Right lobe of liver (tissue), 6 donors: ENCODE measurements around the gene TRPC1. TPM values are rescaled to one million over a fixed set of nuclear protein-coding genes. Genes with fewer than 3 reads are reported as not detected.

Experiments
- ATAC-seq, 4 donors: fragments of 200-7000 bp; cut with Tn5 transposase; one replicate each; pipeline ENCODE4 v1.9.1; 2020; ENCODE audit warnings: mild to moderate bottlenecking in 4 of 4, moderate library complexity in 4 of 4
- DNase-seq, 3 donors: peaks; one replicate each; pipeline ENCODE4 v3.0.0-alpha.2; 2020
- H3K27ac ChIP-seq, 3 donors: fragments of 200-600 bp; one replicate each; pipeline ENCODE4 v1.8.0; 2022
- H3K27me3 ChIP-seq, 2 donors: fragments of 200-600 bp; one replicate each; pipeline ENCODE4 v1.8.0; 2022
- H3K36me3 ChIP-seq, 4 donors: fragments of 200-600 bp; sonication (generic) in 1 of 4; one replicate each; pipeline versions ENCODE4 v1.5.1 to v1.8.0; 2017 to 2022; ENCODE audit warnings: control low read depth in 1 of 4
- H3K4me1 ChIP-seq, 4 donors: fragments of 200-600 bp; sonication (generic) in 1 of 4; one replicate each; pipeline versions ENCODE4 v1.5.1 to v1.8.0; 2017 to 2022; ENCODE audit warnings: control low read depth in 1 of 4
- H3K4me3 ChIP-seq, 3 donors: fragments of 200-600 bp; one replicate each; pipeline ENCODE4 v1.8.0; 2022
- H3K9me3 ChIP-seq, 4 donors: fragments of 200-600 bp; sonication (generic) in 1 of 4; one replicate each; pipeline versions ENCODE4 v1.5.1 to v1.8.0; 2017 to 2022; ENCODE audit warnings: control low read depth in 1 of 4
- POLR2A ChIP-seq: fragments of 450-650 bp; IDR thresholded peaks from one replicate; pipeline ENCODE4 v1.6.1; 2017; ENCODE audit warnings: antibody characterized with exemption, mild to moderate bottlenecking
- WGBS: methylation state at CpG from one replicate; pipeline ENCODE4 v1.1.6; 2018; ENCODE audit warnings: low coverage, low lambda C conversion rate; ENCODE audit not compliant: insufficient coverage; ENCODE audit errors: missing lambda C conversion rate; 5-methylcytosine and 5-hydroxymethylcytosine counted together
- intact Hi-C, 2 donors: fragments of 100-400 bp; cut with DNase I; formaldehyde crosslinking; loops; one replicate each; pipeline versions ENCODE4 v1.11.2 to v1.14.1; 2022
- total RNA-seq, 6 experiments: library from RNA; depleted of rRNA in 2 of 6; stranded (reverse); fragments of >200 nt in 2 of 6; fragmentation: NEBNext Ultra II Directional in 3 of 6; extraction: Animal tissue kit (Norgen Biotek cat#: 25700) in 3 of 6; gene quantifications; one replicate each; pipeline versions ENCODE4 v1.1.0 to v1.2.4, GENCODE V29; 2016 to 2023
- TF ChIP-seq, protein P1 (sequence below), 4 donors: fragments of 200-600 bp in 3 of 4; fragments of 450-650 bp in 1 of 4; IDR thresholded peaks; one replicate each; pipeline versions ENCODE4 v1.5.1 to v1.8.0; 2016 to 2022; ENCODE audit warnings: antibody characterized with exemption in 4 of 4, mild to moderate bottlenecking in 2 of 4
- donor health status: DM: no; HTN: yes; CAD: no.
- donor health status: DM: no; HTN: no; CAD: no.
- donor health status: DM: no; HTN: no; CAD: no.
- donor health status: DM: no; HTN: yes; CAD: no.
- donor health status: DM: no; HTN: yes; CAD: no.

The TRPC1 gene
- total RNA-seq, 6 experiments from 2014 or later, result 0.19 to 2.5 (median 0.51) TPM

DNA sequence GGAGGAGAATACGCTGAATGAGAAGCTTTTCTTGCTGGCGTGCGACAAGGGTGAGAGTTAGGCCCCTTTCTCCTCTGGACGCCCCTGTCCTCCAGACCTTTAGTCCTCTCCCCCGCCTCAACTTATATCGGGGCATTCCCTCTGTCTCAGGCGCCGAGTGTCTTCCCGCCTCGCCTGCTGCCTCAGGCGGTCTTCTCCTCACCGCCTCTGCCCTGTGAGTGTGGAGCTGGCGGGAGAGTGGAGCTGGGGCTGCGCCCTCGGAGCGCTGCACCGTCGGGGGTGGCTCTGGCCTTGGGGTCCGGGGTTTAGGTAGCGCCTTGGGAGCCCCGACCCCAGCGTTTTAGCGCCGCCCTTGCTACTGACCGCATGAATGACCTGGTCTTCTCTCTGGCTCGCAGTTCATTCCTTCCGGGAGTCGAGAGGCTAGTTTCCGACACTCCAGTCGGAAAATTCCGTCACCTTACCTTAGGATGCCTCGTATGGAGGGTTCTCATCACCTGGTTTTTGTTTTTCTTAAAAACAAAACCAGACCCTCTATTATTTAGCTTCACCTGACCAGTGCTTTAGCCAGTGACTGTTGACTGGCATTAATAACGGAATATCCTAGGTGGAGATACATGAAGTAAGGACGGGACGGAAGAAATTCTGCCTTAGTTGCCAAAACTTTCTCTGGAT is 985 bp downstream of the TRPC1 start:
- intact Hi-C loops, result no loop called here
- Histone ChIP-seq H3K36me3 (no peaks in the 10 kb centered on the region), H3K4me1 (no peaks in the 10 kb centered on the region), H3K9me3 (no peaks in the 10 kb centered on the region), H3K27ac (peak overlapping the region in 2 of 3 donors; percentile 34 to 53), H3K27me3 (peaks cover 0 to 11% of the 10 kb centered on the region in 2 donors), H3K4me3 (peak overlapping the region; percentile 49 to 56 (median 55))
- TF ChIP-seq POLR2A, result no peak
- TF ChIP-seq, protein P1, sequence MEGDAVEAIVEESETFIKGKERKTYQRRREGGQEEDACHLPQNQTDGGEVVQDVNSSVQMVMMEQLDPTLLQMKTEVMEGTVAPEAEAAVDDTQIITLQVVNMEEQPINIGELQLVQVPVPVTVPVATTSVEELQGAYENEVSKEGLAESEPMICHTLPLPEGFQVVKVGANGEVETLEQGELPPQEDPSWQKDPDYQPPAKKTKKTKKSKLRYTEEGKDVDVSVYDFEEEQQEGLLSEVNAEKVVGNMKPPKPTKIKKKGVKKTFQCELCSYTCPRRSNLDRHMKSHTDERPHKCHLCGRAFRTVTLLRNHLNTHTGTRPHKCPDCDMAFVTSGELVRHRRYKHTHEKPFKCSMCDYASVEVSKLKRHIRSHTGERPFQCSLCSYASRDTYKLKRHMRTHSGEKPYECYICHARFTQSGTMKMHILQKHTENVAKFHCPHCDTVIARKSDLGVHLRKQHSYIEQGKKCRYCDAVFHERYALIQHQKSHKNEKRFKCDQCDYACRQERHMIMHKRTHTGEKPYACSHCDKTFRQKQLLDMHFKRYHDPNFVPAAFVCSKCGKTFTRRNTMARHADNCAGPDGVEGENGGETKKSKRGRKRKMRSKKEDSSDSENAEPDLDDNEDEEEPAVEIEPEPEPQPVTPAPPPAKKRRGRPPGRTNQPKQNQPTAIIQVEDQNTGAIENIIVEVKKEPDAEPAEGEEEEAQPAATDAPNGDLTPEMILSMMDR (IDR thresholded peaks at IDR 0.05), result no peak
- DNase-seq, result peak in 1 of 3 donors; percentile 30
- 11% methylated on average over 20 of the region's 35 CpGs for WGBS
- peak; percentile 28 to 42 (median 36) for ATAC-seq

DNA sequence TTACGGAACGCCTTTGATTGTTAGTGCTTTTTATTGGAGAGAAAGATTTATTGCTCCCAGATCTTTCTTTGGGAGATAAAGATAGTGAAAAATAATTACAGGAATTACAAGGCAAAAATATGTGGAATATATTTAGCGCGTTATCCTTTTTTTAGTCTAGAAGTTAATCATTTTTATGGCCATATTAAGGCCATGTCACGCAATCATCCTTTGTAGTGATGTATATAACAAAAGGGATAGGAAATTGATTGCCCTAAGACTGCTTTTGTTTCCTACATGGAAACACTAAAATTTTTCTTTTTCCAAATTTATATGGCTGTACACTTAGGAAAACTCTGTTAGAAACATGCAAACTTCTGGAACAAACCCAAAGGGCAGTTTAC is 1.5 kb downstream of the TRPC1 start:
- ATAC-seq, result no peak
- no peak for DNase-seq
- H3K36me3 ChIP-seq, result no peaks in the 10 kb centered on the region
- H3K4me1 ChIP-seq, result no peaks in the 10 kb centered on the region
- TF ChIP-seq, protein P1 (IDR thresholded peaks at IDR 0.05), result no peak
- TF ChIP-seq POLR2A, result no peak
- H3K27me3 ChIP-seq, result peaks cover 0 to 11% of the 10 kb centered on the region in 2 donors
- WGBS, result 44% methylated on average over 5 of the region's 5 CpGs
- intact Hi-C loops, result no loop called here
- no peak overlapping the region for H3K27ac ChIP-seq
- H3K4me3 ChIP-seq, result no peak overlapping the region
- H3K9me3 ChIP-seq, result no peaks in the 10 kb centered on the region

DNA sequence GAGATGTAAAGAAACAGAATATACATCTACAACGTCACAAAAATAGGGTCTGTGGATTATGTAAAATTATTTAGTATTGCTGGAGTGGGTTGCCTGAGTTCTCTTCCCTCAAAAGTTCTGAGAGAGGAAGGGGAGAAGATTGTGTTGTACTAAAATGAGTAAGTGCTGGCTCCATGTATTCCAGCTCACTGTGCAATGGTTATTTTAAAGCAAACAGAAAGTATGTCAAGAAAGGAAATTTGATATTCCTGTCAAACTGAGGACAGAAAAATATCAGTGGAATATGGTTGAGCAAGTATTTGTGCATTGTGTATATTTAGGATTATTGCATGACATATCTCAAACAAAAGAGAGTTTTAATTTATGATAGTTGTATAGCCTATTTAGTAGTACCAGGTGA is 2.2 kb downstream of the TRPC1 start:
- WGBS, result 38% methylated on average over 1 of the region's 1 CpG
- no peak for DNase-seq
- intact Hi-C loops, result no loop called here
- Histone ChIP-seq H3K9me3 (no peaks in the 10 kb centered on the region), H3K27me3 (peaks cover 0 to 11% of the 10 kb centered on the region in 2 donors), H3K4me3 (no peak overlapping the region), H3K27ac (no peak overlapping the region), H3K36me3 (no peaks in the 10 kb centered on the region), H3K4me1 (no peaks in the 10 kb centered on the region)
- TF ChIP-seq POLR2A, result no peak
- TF ChIP-seq, protein P1 (IDR thresholded peaks at IDR 0.05), result no peak
- ATAC-seq, result no peak

DNA sequence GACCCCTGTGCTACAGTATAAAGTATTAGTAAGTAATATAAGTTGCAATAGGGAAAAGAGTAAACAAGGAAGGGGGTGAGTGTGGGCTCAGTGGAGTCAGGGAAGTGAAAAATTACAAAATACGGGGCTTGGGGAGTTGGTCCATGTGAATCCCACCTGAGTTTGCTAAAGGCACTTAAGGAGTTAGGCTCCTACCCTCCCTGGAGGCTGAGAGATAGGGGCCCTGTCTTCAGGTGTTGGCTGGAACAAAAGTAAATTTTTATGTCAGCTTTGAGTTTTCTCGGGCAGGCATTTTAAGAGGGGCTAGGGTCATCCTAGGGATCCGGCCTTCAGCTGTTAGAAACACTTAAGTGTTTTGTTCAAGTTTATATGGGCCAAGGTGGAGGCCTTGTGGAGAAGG is 8.2 kb downstream of the TRPC1 start:
- no peak for DNase-seq
- WGBS, result 75% methylated on average over 2 of the region's 3 CpGs
- intact Hi-C loops, result no loop called here
- Histone ChIP-seq H3K27ac (no peak overlapping the region), H3K9me3 (no peaks in the 10 kb centered on the region), H3K4me3 (no peak overlapping the region), H3K36me3 (no peaks in the 10 kb centered on the region), H3K4me1 (no peaks in the 10 kb centered on the region), H3K27me3 (no peaks in the 10 kb centered on the region)
- TF ChIP-seq, protein P1 (IDR thresholded peaks at IDR 0.05), result no peak
- no peak for TF ChIP-seq POLR2A
- ATAC-seq, result no peak
